ENCODE data around the gene TBC1D22B.
A peak's percentile ranks its signal among the peaks of the same experiment; 100 is the strongest.

The TBC1D22B gene

GRCh38 chr6:37218061-37218460, 39.5 kb upstream of the TBC1D22B start:
- H3K4me3 ChIP-seq (ENCODE audit: low read depth, low read length) = no peak overlapping the region
- TF ChIP-seq CTCF (IDR thresholded peaks at IDR 0.05; ENCODE audit: low read depth, low read length) = no peak

- no peak overlapping the region for H3K4me3 ChIP-seq (ENCODE audit: low read depth, low read length)
- no peak for TF ChIP-seq CTCF (IDR thresholded peaks at IDR 0.05; ENCODE audit: low read depth, low read length)
These were observed 39.1 kb upstream of the TBC1D22B start for GRCh38 chr6:37218511-37218910.

- no peak for TF ChIP-seq CTCF (IDR thresholded peaks at IDR 0.05; ENCODE audit: low read depth, low read length)
- H3K4me3 ChIP-seq (ENCODE audit: low read depth, low read length) = peak overlapping the region; percentile 53
These were observed 35.9 kb upstream of the TBC1D22B start for GRCh38 chr6:37221585-37222124.

- H3K4me3 ChIP-seq (ENCODE audit: low read depth, low read length) = peak overlapping the region; percentile 53
- TF ChIP-seq CTCF (IDR thresholded peaks at IDR 0.05; ENCODE audit: low read depth, low read length) = no peak
These were observed 35.2 kb upstream of the TBC1D22B start for GRCh38 chr6:37222125-37222967.

- peak overlapping the region; percentile 53 for H3K4me3 ChIP-seq (ENCODE audit: low read depth, low read length)
These were observed 34.6 kb upstream of the TBC1D22B start for GRCh38 chr6:37222992-37223391.

GRCh38 chr6:37225350-37226169, 32.0 kb upstream of the TBC1D22B start:
- TF ChIP-seq CTCF (IDR thresholded peaks at IDR 0.05; ENCODE audit: low read depth, low read length) = no peak
- no peak overlapping the region for H3K4me3 ChIP-seq (ENCODE audit: low read depth, low read length)

More at GRCh38 chr6:37222992-37223391, 34.6 kb upstream of the TBC1D22B start:
- no peak for TF ChIP-seq CTCF (IDR thresholded peaks at IDR 0.05; ENCODE audit: low read depth, low read length)
